Naive thymus-derived CD4-positive, alpha-beta T cell (primary cell): ENCODE data around the gene BTBD10. TPM values are rescaled to one million over a fixed set of nuclear protein-coding genes. Genes with fewer than 3 reads are reported as not detected.

Experiments
- ATAC-seq: fragments of 150-1000 bp; cut with Tn5 transposase; 2 replicates; pipeline ENCODE4 v1.10.0; 2021; ENCODE audit warnings: mild to moderate bottlenecking, moderate library complexity
- CTCF ChIA-PET: fragments of 350-600 bp; sonication (Branson Sonifier 250); formaldehyde crosslinking; loops from one replicate; lab custom pipeline; 2021; ENCODE audit warnings: antibody characterized with exemption; lab: Charles Lee
- POLR2A ChIA-PET: fragments of 350-600 bp; sonication (Branson Sonifier 250); formaldehyde crosslinking; loops from one replicate; lab custom pipeline; 2021; ENCODE audit warnings: antibody characterized with exemption, inconsistent platforms; lab: Charles Lee
- DNase-seq, 9 donors: peaks; one replicate each; pipeline versions ENCODE4 v3.0.0 to v3.0.0-alpha.2; 2020 to 2022; ENCODE audit warnings: mixed read lengths in 1 of 9
- H3K27ac ChIP-seq: one replicate; pipeline ENCODE4 v1.7.0; 2013; ENCODE audit warnings: mild to moderate bottlenecking, low read depth, low read length, moderate library complexity
- H3K27me3 ChIP-seq, 2 donors: one replicate each; pipeline ENCODE4 v1.7.0; 2013; ENCODE audit warnings: low read length in 2 of 2, mild to moderate bottlenecking in 2 of 2, moderate library complexity in 2 of 2; ENCODE audit not compliant: control insufficient read depth in 2 of 2, insufficient read depth in 2 of 2
- H3K36me3 ChIP-seq, 3 experiments: 1 replicate in 2 of 3; 2 replicates in 1 of 3; pipeline ENCODE4 v1.7.0; 2013; ENCODE audit warnings: low read length in 3 of 3, mild to moderate bottlenecking in 3 of 3, moderate library complexity in 1 of 3; ENCODE audit not compliant: insufficient read depth in 3 of 3, control insufficient read depth in 2 of 3
- H3K4me1 ChIP-seq, 2 donors: one replicate each; pipeline ENCODE4 v1.7.0; 2013; ENCODE audit warnings: low read length in 2 of 2, mild to moderate bottlenecking in 2 of 2, moderate library complexity in 1 of 2; ENCODE audit not compliant: control insufficient read depth in 2 of 2, insufficient read depth in 2 of 2
- H3K4me3 ChIP-seq: 2 replicates; pipeline ENCODE4 v1.7.0; 2013; ENCODE audit warnings: mild to moderate bottlenecking, low read length
- H3K9me3 ChIP-seq, 3 experiments: 1 replicate in 2 of 3; 2 replicates in 1 of 3; pipeline ENCODE4 v1.7.0; 2013; ENCODE audit warnings: low read length in 3 of 3; ENCODE audit not compliant: control insufficient read depth in 2 of 3
- H3K27ac Mint-ChIP-seq, 9 donors: one replicate each; pipeline ENCODE4 v1.8.0; 2020 to 2022; ENCODE audit warnings: mixed read lengths in 9 of 9, mild to moderate bottlenecking in 8 of 9, moderate library complexity in 5 of 9, inconsistent platforms in 2 of 9
- H3K27me3 Mint-ChIP-seq, 5 donors: one replicate each; pipeline ENCODE4 v1.8.0; 2021 to 2022; ENCODE audit warnings: mixed read lengths in 5 of 5, mild to moderate bottlenecking in 1 of 5
- H3K36me3 Mint-ChIP-seq, 5 donors: one replicate each; pipeline ENCODE4 v1.8.0; 2020 to 2022; ENCODE audit warnings: mixed read lengths in 5 of 5, mild to moderate bottlenecking in 3 of 5, inconsistent platforms in 1 of 5
- H3K4me1 Mint-ChIP-seq, 7 donors: one replicate each; pipeline ENCODE4 v1.8.0; 2020 to 2022; ENCODE audit warnings: mixed read lengths in 7 of 7, mild to moderate bottlenecking in 3 of 7, inconsistent platforms in 1 of 7
- H3K4me3 Mint-ChIP-seq, 10 donors: one replicate each; pipeline ENCODE4 v1.8.0; 2020 to 2022; ENCODE audit warnings: mild to moderate bottlenecking in 10 of 10, mixed read lengths in 10 of 10, moderate library complexity in 6 of 10, inconsistent platforms in 2 of 10
- H3K9me3 Mint-ChIP-seq, 11 donors: one replicate each; pipeline ENCODE4 v1.8.0; 2020 to 2022; ENCODE audit warnings: mixed read lengths in 11 of 11, mild to moderate bottlenecking in 4 of 11, inconsistent platforms in 1 of 11, moderate library complexity in 1 of 11
- intact Hi-C, 2 donors: fragments of 100-400 bp; cut with micrococcal nuclease; formaldehyde crosslinking; loops; one replicate each; pipeline ENCODE4 v1.15.1; 2023
- polyA plus RNA-seq, 2 donors: library from polyadenylated mRNA; unstranded; fragments of 300-500 nt; fragmentation: Illumina TruSeq; gene quantifications; one replicate each; pipeline ENCODE4 v1.2.3, GENCODE V29; 2021
- total RNA-seq, 6 experiments: library from RNA in 5 of 6; stranded (reverse) in 5 of 6; gene quantifications; 1 replicate in 5 of 6; 2 replicates in 1 of 6; pipeline ENCODE4 v1.2.3 and lab custom pipeline; 2021 to 2026

BTBD10 gene
- total and polyA plus RNA-seq, 7 experiments from 2014 or later = 9.7 to 25.2 (median 16.3) TPM

DNA sequence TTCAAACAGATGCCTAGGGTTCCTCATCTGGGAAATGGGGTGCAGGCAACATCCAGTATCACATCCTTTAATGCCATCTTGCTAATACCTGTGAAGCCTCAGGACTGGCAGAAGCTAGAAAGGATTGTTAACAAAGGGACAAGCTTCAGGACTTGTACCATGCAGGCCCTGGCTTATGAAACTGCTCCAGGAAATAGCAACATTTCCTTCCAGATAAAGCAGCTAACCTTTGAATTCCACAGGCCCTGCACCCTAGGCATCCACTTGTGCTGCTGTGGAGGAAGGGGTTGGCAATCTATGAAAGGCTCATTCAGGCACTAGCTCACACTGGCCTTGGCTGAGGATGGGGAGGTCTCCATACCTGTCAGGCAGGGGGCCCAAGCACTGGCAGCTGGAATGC lies 87.2 kb downstream of the BTBD10 start:
- ChIA-PET CTCF (interaction anchor here (1.1 kb wide), 1 partner anchor 32 kb away, joined by 3 read pairs; no protein-coding TSS in a partner anchor), POLR2A (no interaction called here)
- Mint-ChIP-seq H3K4me3 (no peak overlapping the region), H3K9me3 (no peaks in the 10 kb centered on the region), H3K4me1 (peaks cover 0 to 8% (median 0%) of the 10 kb centered on the region in 7 donors), H3K36me3 (peaks cover 15 to 50% (median 32%) of the 10 kb centered on the region in 5 donors), H3K27me3 (no peaks in the 10 kb centered on the region), H3K27ac (peak overlapping the region in 1 of 9 donors; percentile 49)
- intact Hi-C loops = no loop called here
- Histone ChIP-seq H3K9me3 (no peaks in the 10 kb centered on the region), H3K27me3 (no peaks in the 10 kb centered on the region), H3K27ac (no peak overlapping the region), H3K36me3 (peaks cover 24 to 100% (median 27%) of the 10 kb centered on the region in 3 experiments), H3K4me3 (no peak overlapping the region), H3K4me1 (no peaks in the 10 kb centered on the region)
- DNase-seq (no peak), ATAC-seq (no peak)

DNA sequence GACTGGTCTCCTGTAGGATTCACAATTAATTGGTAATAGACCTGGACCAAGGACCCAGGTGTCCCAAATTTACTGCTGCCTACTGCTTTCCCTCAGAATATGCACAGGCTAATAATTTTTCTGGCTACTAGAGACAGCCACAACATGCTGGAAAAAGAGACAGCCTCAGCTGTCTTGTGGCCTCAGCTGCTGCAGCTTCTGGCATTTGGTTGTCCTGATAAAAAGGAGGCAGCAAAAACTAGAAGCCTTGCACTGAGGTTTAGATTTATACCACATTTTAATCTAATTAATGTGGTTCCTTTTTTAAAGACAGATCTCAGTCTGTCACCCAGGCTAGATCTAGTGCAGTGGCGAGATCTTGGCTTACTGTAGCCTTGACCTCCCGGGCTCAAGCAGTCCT lies 89.8 kb downstream of the BTBD10 start:
- H3K36me3 ChIP-seq = peaks cover 20 to 99% (median 30%) of the 10 kb centered on the region in 3 experiments
- no peaks in the 10 kb centered on the region for H3K27me3 Mint-ChIP-seq
- H3K4me3 Mint-ChIP-seq = no peak overlapping the region
- no peaks in the 10 kb centered on the region for H3K9me3 ChIP-seq
- H3K27ac Mint-ChIP-seq = peak overlapping the region in 2 of 9 donors; percentile 39 to 56
- DNase-seq (no peak), ATAC-seq (no peak)
- ChIA-PET POLR2A (no interaction called here), CTCF (no interaction called here)
- H3K4me1 ChIP-seq = no peaks in the 10 kb centered on the region
- H3K27ac ChIP-seq = no peak overlapping the region
- no peaks in the 10 kb centered on the region for H3K27me3 ChIP-seq
- peaks cover 12 to 47% (median 24%) of the 10 kb centered on the region in 5 donors for H3K36me3 Mint-ChIP-seq
- no peaks in the 10 kb centered on the region for H3K9me3 Mint-ChIP-seq
- intact Hi-C loops = no loop called here
- H3K4me3 ChIP-seq = no peak overlapping the region
- H3K4me1 Mint-ChIP-seq = peaks cover 0 to 8% (median 0%) of the 10 kb centered on the region in 7 donors

DNA sequence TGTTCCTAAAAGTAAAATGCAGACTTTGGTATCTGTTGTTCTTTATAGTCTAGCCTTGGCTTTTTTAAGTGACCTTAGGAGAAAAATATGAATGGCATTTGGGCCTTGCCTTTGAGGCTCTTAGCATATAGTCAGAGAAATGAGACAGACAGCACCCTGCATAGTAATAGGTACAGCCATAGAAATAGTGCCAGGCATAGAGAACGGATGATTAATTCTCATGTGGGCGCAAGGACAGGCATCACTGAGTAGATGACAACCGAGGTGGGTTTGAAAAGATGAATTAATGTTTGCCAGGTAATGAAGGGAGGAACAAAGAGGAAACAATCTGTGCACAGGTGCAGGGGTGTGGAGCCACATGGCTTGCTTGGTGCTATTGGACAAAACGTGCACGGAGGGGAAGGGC lies 95.0 kb downstream of the BTBD10 start:
- H3K9me3 ChIP-seq = no peaks in the 10 kb centered on the region
- Mint-ChIP-seq H3K9me3 (no peaks in the 10 kb centered on the region), H3K36me3 (peaks cover 8 to 50% (median 17%) of the 10 kb centered on the region in 5 donors), H3K27ac (peak overlapping the region in 5 of 9 donors; percentile 4 to 74 (median 19)), H3K4me1 (peaks cover 0 to 1% (median 0%) of the 10 kb centered on the region in 7 donors), H3K27me3 (no peaks in the 10 kb centered on the region), H3K4me3 (no peak overlapping the region)
- ATAC-seq (no peak), DNase-seq (no peak)
- CTCF ChIA-PET = no interaction called here
- no peaks in the 10 kb centered on the region for H3K27me3 ChIP-seq
- H3K4me3 ChIP-seq = no peak overlapping the region
- no peak overlapping the region for H3K27ac ChIP-seq
- no peaks in the 10 kb centered on the region for H3K4me1 ChIP-seq
- POLR2A ChIA-PET = no interaction called here
- H3K36me3 ChIP-seq = peaks cover 32 to 98% (median 33%) of the 10 kb centered on the region in 3 experiments
- intact Hi-C loops = no loop called here

DNA sequence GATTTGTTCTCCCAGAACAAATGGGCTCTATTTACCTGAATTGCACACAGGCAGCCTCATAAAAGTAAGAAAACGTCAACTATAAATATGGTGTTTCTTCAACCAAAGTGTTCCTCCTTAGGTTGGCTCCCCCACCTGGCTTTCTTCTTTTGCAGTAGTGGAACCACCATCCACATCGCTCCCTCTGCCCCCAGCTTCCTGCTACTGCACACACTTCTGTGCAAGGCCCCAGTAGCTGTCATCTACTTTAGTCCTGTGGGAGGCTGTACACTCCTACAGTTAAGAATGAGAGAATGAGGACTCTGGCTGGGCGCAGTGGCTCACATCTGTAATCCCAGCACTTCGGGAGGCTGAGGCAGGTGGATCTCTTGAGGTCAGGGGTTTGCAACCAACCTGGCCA lies 95.9 kb downstream of the BTBD10 start:
- Mint-ChIP-seq H3K36me3 (peaks cover 8 to 51% (median 17%) of the 10 kb centered on the region in 5 donors), H3K27ac (peak overlapping the region in 1 of 9 donors; percentile 14)

DNA sequence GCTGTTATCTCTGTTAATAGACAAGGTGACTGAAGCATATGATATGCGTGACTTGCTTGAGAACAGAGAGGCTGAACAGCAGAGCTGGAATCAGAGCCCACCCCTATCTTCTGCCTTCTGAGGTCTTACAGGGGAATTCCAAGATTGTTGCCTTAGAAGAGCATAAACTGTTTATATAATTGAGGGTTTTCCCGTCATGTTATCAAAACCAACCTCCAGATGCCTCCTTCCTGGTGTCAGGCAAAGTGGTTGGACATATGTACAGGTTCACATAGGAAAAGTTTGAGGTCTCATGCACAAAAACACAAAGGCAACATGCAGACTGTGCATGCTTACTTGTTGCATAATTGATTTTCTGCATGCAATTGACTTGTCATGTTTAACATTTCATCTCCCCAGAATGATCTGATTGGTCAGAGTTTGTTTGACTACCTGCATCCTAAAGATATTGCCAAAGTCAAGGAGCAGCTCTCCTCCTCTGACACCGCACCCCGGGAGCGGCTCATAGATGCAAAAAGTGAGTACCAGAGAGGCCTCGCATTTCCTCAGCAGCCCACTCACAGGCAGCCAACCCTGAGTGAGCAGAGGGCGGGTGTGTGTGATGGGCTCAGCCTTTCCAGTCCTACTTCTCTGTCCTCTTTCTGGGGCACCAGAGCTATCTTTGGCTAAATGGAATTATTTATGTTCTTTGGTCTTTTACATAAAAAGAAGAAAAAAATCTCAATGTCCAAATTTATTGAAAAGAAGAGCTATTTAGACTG lies 96.6 kb downstream of the BTBD10 start:
- Histone ChIP-seq H3K9me3 (no peaks in the 10 kb centered on the region), H3K4me1 (no peaks in the 10 kb centered on the region), H3K36me3 (peaks cover 23 to 96% (median 33%) of the 10 kb centered on the region in 3 experiments), H3K27me3 (no peaks in the 10 kb centered on the region), H3K4me3 (no peak overlapping the region), H3K27ac (no peak overlapping the region)
- Mint-ChIP-seq H3K4me3 (no peak overlapping the region), H3K9me3 (no peaks in the 10 kb centered on the region), H3K27me3 (no peaks in the 10 kb centered on the region), H3K4me1 (peaks cover 0 to 1% (median 0%) of the 10 kb centered on the region in 7 donors), H3K36me3 (peaks cover 8 to 54% (median 17%) of the 10 kb centered on the region in 5 donors), H3K27ac (no peak overlapping the region)
- intact Hi-C loops = no loop called here
- POLR2A ChIA-PET = no interaction called here
- ATAC-seq = no peak
- DNase-seq = no peak
- CTCF ChIA-PET = no interaction called here

More for the DNA sequence above, 95.9 kb downstream of the BTBD10 start:
- peaks cover 0 to 1% (median 0%) of the 10 kb centered on the region in 7 donors for H3K4me1 Mint-ChIP-seq
- H3K4me3 ChIP-seq = no peak overlapping the region
- no peaks in the 10 kb centered on the region for H3K4me1 ChIP-seq
- H3K4me3 Mint-ChIP-seq = no peak overlapping the region
- intact Hi-C loops = no loop called here
- ATAC-seq (no peak), DNase-seq (no peak)
- H3K27ac ChIP-seq = no peak overlapping the region
- H3K27me3 Mint-ChIP-seq = no peaks in the 10 kb centered on the region
- no peaks in the 10 kb centered on the region for H3K27me3 ChIP-seq
- ChIA-PET CTCF (no interaction called here), POLR2A (no interaction called here)
- H3K9me3 ChIP-seq = no peaks in the 10 kb centered on the region
- H3K9me3 Mint-ChIP-seq = no peaks in the 10 kb centered on the region
- H3K36me3 ChIP-seq = peaks cover 23 to 96% (median 33%) of the 10 kb centered on the region in 3 experiments

DNA sequence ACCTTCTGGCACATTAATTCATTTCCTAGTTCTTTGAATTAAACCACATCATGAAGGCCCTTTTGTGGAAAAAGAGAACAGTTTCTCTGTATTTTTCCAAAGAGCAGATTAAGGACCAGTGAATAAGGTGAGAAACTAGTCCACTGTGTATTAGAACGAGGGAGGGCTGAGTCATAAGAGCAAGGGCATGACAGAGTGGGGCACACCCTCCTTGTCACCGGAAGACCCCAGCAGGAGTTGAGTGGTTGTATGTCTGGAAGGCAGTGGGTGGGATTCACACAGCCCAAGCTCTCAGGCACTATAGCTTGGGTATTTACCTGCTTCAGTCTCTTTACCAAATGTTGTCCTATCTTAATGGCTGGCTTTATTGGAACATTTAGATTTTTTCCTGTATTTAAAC lies 98.6 kb downstream of the BTBD10 start:
- intact Hi-C loops = no loop called here
- no peak overlapping the region for H3K4me3 ChIP-seq

More for the DNA sequence above, 98.6 kb downstream of the BTBD10 start:
- Histone ChIP-seq H3K9me3 (no peaks in the 10 kb centered on the region), H3K4me1 (no peaks in the 10 kb centered on the region), H3K36me3 (peaks cover 18 to 95% (median 37%) of the 10 kb centered on the region in 3 experiments), H3K27ac (no peak overlapping the region), H3K27me3 (no peaks in the 10 kb centered on the region)
- Mint-ChIP-seq H3K27me3 (no peaks in the 10 kb centered on the region), H3K4me3 (no peak overlapping the region), H3K36me3 (peaks cover 15 to 65% (median 17%) of the 10 kb centered on the region in 5 donors), H3K4me1 (peaks cover 0 to 1% (median 0%) of the 10 kb centered on the region in 7 donors), H3K27ac (peak overlapping the region in 2 of 9 donors; percentile 23 to 38), H3K9me3 (no peaks in the 10 kb centered on the region)
- CTCF ChIA-PET = interaction anchor here (0.6 to 0.7 kb wide), 2 partner anchors 97 to 323 kb away, joined by 3 to 6 read pairs; no protein-coding TSS in a partner anchor
- POLR2A ChIA-PET = no interaction called here
- ATAC-seq = no peak
- no peak for DNase-seq
